GM23338 (cell line): ENCODE results near the gene TIMM29. TPM values are rescaled to one million over a fixed set of nuclear protein-coding genes. Genes with fewer than 3 reads are reported as not detected.

ENCODE experiments used
- ATAC-seq: fragments of 200-7000 bp; cut with Tn5 transposase; 3 replicates; pipeline ENCODE4 v1.9.1; 2020
- DNase-seq: peaks from one replicate; pipeline ENCODE4 v3.0.0-alpha.2; 2015; ENCODE audit warnings: low spot score
- H2AFZ ChIP-seq: fragments of 200-600 bp; sonication (generic); 2 replicates; pipeline ENCODE4 v1.8.0; 2016; ENCODE audit warnings: antibody characterized with exemption, mild to moderate bottlenecking, moderate library complexity
- H3F3A ChIP-seq: fragments of 200-600 bp; sonication (generic); replicated peaks from 2 replicates; pipeline ENCODE4 v1.8.0; 2017; ENCODE audit warnings: antibody characterized with exemption, mixed run types, low read depth
- H3K27ac ChIP-seq: fragments of 200-600 bp; sonication (generic); 2 replicates; pipeline ENCODE4 v1.6.1; 2016; ENCODE audit warnings: low read depth
- H3K27me3 ChIP-seq: fragments of 200-600 bp; sonication (generic); 2 replicates; pipeline ENCODE4 v1.8.0; 2016; ENCODE audit warnings: mild to moderate bottlenecking, mixed run types, moderate library complexity; ENCODE audit not compliant: insufficient read depth
- H3K36me3 ChIP-seq: fragments of 200-600 bp; sonication (generic); 2 replicates; pipeline ENCODE4 v1.8.0; 2016; ENCODE audit warnings: mild to moderate bottlenecking; ENCODE audit not compliant: insufficient read depth
- H3K4me1 ChIP-seq: fragments of 200-600 bp; sonication (generic); 2 replicates; pipeline ENCODE4 v1.8.0; 2016; ENCODE audit warnings: mild to moderate bottlenecking, moderate library complexity; ENCODE audit not compliant: insufficient read depth
- H3K4me2 ChIP-seq: fragments of 200-600 bp; sonication (generic); 2 replicates; pipeline ENCODE4 v1.7.1; 2017; ENCODE audit warnings: mixed run types
- H3K4me3 ChIP-seq: fragments of 200-600 bp; sonication (generic); 2 replicates; pipeline ENCODE4 v1.6.1; 2016; ENCODE audit warnings: mixed run types
- H3K79me2 ChIP-seq: fragments of 200-600 bp; sonication (generic); replicated peaks from 2 replicates; pipeline ENCODE4 v1.8.0; 2017; ENCODE audit warnings: mild to moderate bottlenecking; ENCODE audit not compliant: insufficient read depth
- H3K9me2 ChIP-seq: fragments of 200-600 bp; sonication (generic); 2 replicates; pipeline ENCODE4 v1.8.0; 2017; ENCODE audit not compliant: insufficient read depth
- H4K20me1 ChIP-seq: fragments of 200-600 bp; sonication (generic); replicated peaks from 2 replicates; pipeline ENCODE4 v1.8.0; 2017; ENCODE audit warnings: mild to moderate bottlenecking; ENCODE audit not compliant: insufficient read depth
- H3K27ac Mint-ChIP-seq: 2 replicates; pipeline ENCODE4 v1.8.0; 2020; ENCODE audit warnings: inconsistent platforms, mild to moderate bottlenecking, moderate library complexity, mixed read lengths
- H3K27me3 Mint-ChIP-seq: 3 replicates; pipeline ENCODE4 v1.8.0; 2022; ENCODE audit warnings: low read depth, mild to moderate bottlenecking, moderate library complexity, mixed read lengths, inconsistent platforms; ENCODE audit not compliant: insufficient read depth, poor library complexity
- H3K36me3 Mint-ChIP-seq: 3 replicates; pipeline ENCODE4 v1.8.0; 2021; ENCODE audit warnings: low read depth, mild to moderate bottlenecking, inconsistent platforms, moderate library complexity, mixed read lengths
- H3K4me1 Mint-ChIP-seq: 3 replicates; pipeline ENCODE4 v1.8.0; 2020; ENCODE audit warnings: mild to moderate bottlenecking, inconsistent platforms, mixed read lengths
- H3K4me3 Mint-ChIP-seq: 3 replicates; pipeline ENCODE4 v1.8.0; 2021; ENCODE audit warnings: moderate library complexity, mild to moderate bottlenecking, inconsistent platforms, mixed read lengths
- H3K9me3 Mint-ChIP-seq: 3 replicates; pipeline ENCODE4 v1.8.0; 2020; ENCODE audit warnings: moderate library complexity, mild to moderate bottlenecking, inconsistent platforms, mixed read lengths
- NANOG ChIP-seq: IDR thresholded peaks from 2 replicates; pipeline ENCODE4 v1.6.1; 2016; ENCODE audit warnings: antibody characterized with exemption, borderline replicate concordance
- ZNF114 ChIP-seq: fragments of 250-450 bp; sonication (Bioruptor Pico); IDR thresholded peaks from 2 replicates; pipeline ENCODE4 v1.5.0; 2020; ENCODE audit warnings: mild to moderate bottlenecking, moderate library complexity
- ZNF331 ChIP-seq: fragments of 250-450 bp; sonication (Bioruptor Pico); IDR thresholded peaks from 2 replicates; pipeline ENCODE4 v1.5.0; 2020; ENCODE audit warnings: low read depth, mild to moderate bottlenecking, moderate library complexity
- polyA plus RNA-seq: library from polyadenylated mRNA; unstranded; fragments of >200 nt; fragmentation: Nextera tagmentation; extraction: Ambion mirVana; gene quantifications from 2 replicates; pipeline ENCODE4 v1.2.1, GENCODE V29; 2016
- total RNA-seq: library from RNA; depleted of rRNA; stranded (reverse); fragments of >200 nt; shearing (Covaris generic); gene quantifications from 2 replicates; pipeline ENCODE4 v1.2.3, GENCODE V29; 2014
- TF ChIP-seq, protein P1 (sequence below): IDR thresholded peaks from one replicate; pipeline ENCODE4 v1.6.1; 2018; ENCODE audit warnings: antibody characterized with exemption; ENCODE audit not compliant: unreplicated experiment
- TF ChIP-seq, protein P2 (sequence below): fragments of 250-450 bp; sonication (Bioruptor Pico); IDR thresholded peaks from 2 replicates; pipeline ENCODE4 v1.5.0; 2020; ENCODE audit warnings: mild to moderate bottlenecking, moderate library complexity

The TIMM29 gene
- total and polyA plus RNA-seq, 2 experiments from 2014 or later = 24.1 to 60.7 TPM

DNA sequence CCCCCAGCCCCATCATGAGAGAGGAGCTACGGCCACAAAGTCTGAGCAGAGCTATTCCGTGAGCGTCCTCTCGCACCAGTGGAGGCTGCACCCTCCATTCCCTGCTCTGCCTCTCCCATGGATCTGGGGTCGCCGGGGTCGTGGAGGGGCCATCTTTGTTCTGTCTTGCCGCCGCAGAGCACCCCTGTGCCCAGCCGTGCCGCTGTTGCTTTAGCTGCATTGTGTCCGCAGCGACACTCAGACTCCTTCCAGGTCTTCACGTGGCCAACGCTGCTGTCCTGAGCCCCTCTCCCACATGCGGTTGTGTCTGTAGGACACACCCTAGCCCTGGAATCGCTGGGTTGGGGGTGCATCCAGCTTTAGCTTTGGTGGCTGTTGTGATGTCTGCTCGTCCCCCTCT lies 16.0 kb upstream of the TIMM29 start (continued):
- TF ChIP-seq, protein P1, sequence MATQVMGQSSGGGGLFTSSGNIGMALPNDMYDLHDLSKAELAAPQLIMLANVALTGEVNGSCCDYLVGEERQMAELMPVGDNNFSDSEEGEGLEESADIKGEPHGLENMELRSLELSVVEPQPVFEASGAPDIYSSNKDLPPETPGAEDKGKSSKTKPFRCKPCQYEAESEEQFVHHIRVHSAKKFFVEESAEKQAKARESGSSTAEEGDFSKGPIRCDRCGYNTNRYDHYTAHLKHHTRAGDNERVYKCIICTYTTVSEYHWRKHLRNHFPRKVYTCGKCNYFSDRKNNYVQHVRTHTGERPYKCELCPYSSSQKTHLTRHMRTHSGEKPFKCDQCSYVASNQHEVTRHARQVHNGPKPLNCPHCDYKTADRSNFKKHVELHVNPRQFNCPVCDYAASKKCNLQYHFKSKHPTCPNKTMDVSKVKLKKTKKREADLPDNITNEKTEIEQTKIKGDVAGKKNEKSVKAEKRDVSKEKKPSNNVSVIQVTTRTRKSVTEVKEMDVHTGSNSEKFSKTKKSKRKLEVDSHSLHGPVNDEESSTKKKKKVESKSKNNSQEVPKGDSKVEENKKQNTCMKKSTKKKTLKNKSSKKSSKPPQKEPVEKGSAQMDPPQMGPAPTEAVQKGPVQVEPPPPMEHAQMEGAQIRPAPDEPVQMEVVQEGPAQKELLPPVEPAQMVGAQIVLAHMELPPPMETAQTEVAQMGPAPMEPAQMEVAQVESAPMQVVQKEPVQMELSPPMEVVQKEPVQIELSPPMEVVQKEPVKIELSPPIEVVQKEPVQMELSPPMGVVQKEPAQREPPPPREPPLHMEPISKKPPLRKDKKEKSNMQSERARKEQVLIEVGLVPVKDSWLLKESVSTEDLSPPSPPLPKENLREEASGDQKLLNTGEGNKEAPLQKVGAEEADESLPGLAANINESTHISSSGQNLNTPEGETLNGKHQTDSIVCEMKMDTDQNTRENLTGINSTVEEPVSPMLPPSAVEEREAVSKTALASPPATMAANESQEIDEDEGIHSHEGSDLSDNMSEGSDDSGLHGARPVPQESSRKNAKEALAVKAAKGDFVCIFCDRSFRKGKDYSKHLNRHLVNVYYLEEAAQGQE = no peak
- TF ChIP-seq NANOG (no peak), ZNF114 (no peak)

DNA sequence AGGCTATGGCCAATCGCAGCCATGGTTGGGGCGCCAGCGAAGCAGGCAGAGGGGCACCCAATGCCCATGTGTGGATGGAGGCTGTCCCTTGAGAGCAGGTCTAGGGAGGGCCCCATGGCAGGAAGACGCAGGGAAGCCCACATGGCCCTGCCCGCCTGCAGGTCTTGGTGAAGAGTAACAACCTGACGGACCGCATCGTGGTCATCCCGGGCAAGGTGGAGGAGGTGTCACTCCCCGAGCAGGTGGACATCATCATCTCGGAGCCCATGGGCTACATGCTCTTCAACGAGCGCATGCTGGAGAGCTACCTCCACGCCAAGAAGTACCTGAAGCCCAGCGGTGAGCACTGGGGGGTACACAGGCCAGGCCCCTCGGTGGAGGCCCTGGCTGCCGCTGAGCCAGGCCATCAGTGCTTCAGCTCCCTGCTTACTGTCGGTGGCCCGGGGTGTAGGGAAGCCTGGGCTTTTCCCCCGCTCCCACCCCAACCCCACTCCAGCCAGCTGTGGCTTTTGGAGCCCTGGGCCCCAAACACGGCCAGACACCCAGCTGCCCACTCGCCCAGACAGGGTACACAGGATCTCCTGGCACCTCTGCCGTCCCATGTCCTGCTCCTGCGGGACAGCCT lies 14.8 kb upstream of the TIMM29 start:
- Histone ChIP-seq H3F3A (peaks cover 11% of the 10 kb centered on the region; the same call in 1 of the 2 replicates), H3K4me2 (no peak overlapping the region), H3K79me2 (no peaks in the 10 kb centered on the region), H2AFZ (no peak overlapping the region), H3K4me1 (no peaks in the 10 kb centered on the region), H4K20me1 (no peaks in the 10 kb centered on the region), H3K36me3 (peaks cover 5% of the 10 kb centered on the region), H3K9me2 (no peaks in the 10 kb centered on the region), H3K27me3 (no peaks in the 10 kb centered on the region), H3K4me3 (no peak overlapping the region), H3K27ac (no peak overlapping the region)
- Mint-ChIP-seq H3K4me1 (no peaks in the 10 kb centered on the region), H3K27me3 (peaks cover 11% of the 10 kb centered on the region), H3K4me3 (no peak overlapping the region), H3K9me3 (no peaks in the 10 kb centered on the region), H3K27ac (no peak overlapping the region), H3K36me3 (peaks cover 51% of the 10 kb centered on the region)
- ATAC-seq = no peak
- TF ChIP-seq ZNF114 (no peak), ZNF331 (CRISPR knock-in tag) (no peak)
- TF ChIP-seq, protein P2, sequence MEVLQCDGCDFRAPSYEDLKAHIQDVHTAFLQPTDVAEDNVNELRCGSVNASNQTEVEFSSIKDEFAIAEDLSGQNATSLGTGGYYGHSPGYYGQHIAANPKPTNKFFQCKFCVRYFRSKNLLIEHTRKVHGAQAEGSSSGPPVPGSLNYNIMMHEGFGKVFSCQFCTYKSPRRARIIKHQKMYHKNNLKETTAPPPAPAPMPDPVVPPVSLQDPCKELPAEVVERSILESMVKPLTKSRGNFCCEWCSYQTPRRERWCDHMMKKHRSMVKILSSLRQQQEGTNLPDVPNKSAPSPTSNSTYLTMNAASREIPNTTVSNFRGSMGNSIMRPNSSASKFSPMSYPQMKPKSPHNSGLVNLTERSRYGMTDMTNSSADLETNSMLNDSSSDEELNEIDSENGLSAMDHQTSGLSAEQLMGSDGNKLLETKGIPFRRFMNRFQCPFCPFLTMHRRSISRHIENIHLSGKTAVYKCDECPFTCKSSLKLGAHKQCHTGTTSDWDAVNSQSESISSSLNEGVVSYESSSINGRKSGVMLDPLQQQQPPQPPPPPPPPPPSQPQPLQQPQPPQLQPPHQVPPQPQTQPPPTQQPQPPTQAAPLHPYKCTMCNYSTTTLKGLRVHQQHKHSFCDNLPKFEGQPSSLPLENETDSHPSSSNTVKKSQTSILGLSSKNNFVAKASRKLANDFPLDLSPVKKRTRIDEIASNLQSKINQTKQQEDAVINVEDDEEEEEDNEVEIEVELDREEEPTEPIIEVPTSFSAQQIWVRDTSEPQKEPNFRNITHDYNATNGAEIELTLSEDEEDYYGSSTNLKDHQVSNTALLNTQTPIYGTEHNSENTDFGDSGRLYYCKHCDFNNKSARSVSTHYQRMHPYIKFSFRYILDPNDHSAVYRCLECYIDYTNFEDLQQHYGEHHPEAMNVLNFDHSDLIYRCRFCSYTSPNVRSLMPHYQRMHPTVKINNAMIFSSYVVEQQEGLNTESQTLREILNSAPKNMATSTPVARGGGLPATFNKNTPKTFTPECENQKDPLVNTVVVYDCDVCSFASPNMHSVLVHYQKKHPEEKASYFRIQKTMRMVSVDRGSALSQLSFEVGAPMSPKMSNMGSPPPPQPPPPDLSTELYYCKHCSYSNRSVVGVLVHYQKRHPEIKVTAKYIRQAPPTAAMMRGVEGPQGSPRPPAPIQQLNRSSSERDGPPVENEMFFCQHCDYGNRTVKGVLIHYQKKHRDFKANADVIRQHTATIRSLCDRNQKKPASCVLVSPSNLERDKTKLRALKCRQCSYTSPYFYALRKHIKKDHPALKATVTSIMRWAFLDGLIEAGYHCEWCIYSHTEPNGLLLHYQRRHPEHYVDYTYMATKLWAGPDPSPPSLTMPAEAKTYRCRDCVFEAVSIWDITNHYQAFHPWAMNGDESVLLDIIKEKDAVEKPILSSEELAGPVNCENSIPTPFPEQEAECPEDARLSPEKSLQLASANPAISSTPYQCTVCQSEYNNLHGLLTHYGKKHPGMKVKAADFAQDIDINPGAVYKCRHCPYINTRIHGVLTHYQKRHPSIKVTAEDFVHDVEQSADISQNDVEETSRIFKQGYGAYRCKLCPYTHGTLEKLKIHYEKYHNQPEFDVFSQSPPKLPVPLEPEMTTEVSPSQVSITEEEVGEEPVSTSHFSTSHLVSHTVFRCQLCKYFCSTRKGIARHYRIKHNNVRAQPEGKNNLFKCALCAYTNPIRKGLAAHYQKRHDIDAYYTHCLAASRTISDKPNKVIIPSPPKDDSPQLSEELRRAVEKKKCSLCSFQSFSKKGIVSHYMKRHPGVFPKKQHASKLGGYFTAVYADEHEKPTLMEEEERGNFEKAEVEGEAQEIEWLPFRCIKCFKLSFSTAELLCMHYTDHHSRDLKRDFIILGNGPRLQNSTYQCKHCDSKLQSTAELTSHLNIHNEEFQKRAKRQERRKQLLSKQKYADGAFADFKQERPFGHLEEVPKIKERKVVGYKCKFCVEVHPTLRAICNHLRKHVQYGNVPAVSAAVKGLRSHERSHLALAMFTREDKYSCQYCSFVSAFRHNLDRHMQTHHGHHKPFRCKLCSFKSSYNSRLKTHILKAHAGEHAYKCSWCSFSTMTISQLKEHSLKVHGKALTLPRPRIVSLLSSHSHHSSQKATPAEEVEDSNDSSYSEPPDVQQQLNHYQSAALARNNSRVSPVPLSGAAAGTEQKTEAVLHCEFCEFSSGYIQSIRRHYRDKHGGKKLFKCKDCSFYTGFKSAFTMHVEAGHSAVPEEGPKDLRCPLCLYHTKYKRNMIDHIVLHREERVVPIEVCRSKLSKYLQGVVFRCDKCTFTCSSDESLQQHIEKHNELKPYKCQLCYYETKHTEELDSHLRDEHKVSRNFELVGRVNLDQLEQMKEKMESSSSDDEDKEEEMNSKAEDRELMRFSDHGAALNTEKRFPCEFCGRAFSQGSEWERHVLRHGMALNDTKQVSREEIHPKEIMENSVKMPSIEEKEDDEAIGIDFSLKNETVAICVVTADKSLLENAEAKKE (CRISPR knock-in tag) = no peak
- no peak for DNase-seq
